ENCODE results near the gene HBG1.

- TF ChIP-seq, protein P1, sequence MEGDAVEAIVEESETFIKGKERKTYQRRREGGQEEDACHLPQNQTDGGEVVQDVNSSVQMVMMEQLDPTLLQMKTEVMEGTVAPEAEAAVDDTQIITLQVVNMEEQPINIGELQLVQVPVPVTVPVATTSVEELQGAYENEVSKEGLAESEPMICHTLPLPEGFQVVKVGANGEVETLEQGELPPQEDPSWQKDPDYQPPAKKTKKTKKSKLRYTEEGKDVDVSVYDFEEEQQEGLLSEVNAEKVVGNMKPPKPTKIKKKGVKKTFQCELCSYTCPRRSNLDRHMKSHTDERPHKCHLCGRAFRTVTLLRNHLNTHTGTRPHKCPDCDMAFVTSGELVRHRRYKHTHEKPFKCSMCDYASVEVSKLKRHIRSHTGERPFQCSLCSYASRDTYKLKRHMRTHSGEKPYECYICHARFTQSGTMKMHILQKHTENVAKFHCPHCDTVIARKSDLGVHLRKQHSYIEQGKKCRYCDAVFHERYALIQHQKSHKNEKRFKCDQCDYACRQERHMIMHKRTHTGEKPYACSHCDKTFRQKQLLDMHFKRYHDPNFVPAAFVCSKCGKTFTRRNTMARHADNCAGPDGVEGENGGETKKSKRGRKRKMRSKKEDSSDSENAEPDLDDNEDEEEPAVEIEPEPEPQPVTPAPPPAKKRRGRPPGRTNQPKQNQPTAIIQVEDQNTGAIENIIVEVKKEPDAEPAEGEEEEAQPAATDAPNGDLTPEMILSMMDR (conservative IDR thresholded peaks at IDR 0.05; ENCODE audit: low read depth, low read length) = no peak
- TF ChIP-seq EZH2 (IDR thresholded peaks at IDR 0.05; ENCODE audit: low read length, unreplicated experiment) = no peak
These were observed 17.5 kb downstream of the HBG1 start for GRCh38 chr11:5232176-5232575.
